H1 (cell line): ENCODE measurements around the gene CBX2. TPM values are rescaled to one million over a fixed set of nuclear protein-coding genes. Genes with fewer than 3 reads are reported as not detected.

Source experiments
- CTCF ChIA-PET: fragments of 300-600 bp; sonication (Branson Sonifier 250); formaldehyde crosslinking; loops from one replicate; lab custom pipeline; 2021; ENCODE audit not compliant: partially characterized antibody; lab: Charles Lee
- POLR2A ChIA-PET: fragments of 300-600 bp; sonication (Branson Sonifier 250); formaldehyde crosslinking; loops from one replicate; lab custom pipeline; 2021; ENCODE audit warnings: inconsistent platforms; ENCODE audit not compliant: partially characterized antibody; lab: Charles Lee
- DNase-seq, 2 experiments: peaks; one replicate each; pipeline versions ENCODE4 v3.0.0 to v3.0.0-alpha.2; 2010 to 2022; ENCODE audit warnings: low spot score in 2 of 2, low read depth in 1 of 2, mixed read lengths in 1 of 2
- FAIRE-seq: peaks from 2 replicates; lab custom pipeline; 2011; peaks lifted over from hg19 to GRCh38; lab: Jason Lieb, UNC
- H2AFZ ChIP-seq: 2 replicates; pipeline ENCODE4 v1.8.1; 2012; ENCODE audit warnings: low read length, inconsistent platforms
- H2AK5ac ChIP-seq: 2 replicates; pipeline ENCODE4 v1.6.1; 2013; ENCODE audit warnings: low read depth, low read length
- H2BK120ac ChIP-seq: replicated peaks from 2 replicates; pipeline ENCODE3; 2013; ENCODE audit warnings: low read depth, low read length, inconsistent platforms
- H2BK12ac ChIP-seq: 2 replicates; pipeline ENCODE4 v1.6.1; 2013; ENCODE audit warnings: low read depth, low read length
- H2BK15ac ChIP-seq: 2 replicates; pipeline ENCODE4 v1.6.1; 2013; ENCODE audit warnings: low read length
- H2BK20ac ChIP-seq: 2 replicates; pipeline ENCODE4 v1.6.1; 2013; ENCODE audit warnings: low read length
- H2BK5ac ChIP-seq: 2 replicates; pipeline ENCODE4 v1.6.1; 2013; ENCODE audit warnings: low read depth, low read length
- H3K14ac ChIP-seq: 2 replicates; pipeline ENCODE4 v1.6.1; 2013; ENCODE audit warnings: inconsistent platforms; ENCODE audit not compliant: insufficient read length
- H3K18ac ChIP-seq: 2 replicates; pipeline ENCODE4 v1.6.1; 2013; ENCODE audit warnings: low read length; ENCODE audit errors: extremely low read depth
- H3K23ac ChIP-seq: 2 replicates; pipeline ENCODE4 v1.6.1; 2013; ENCODE audit warnings: inconsistent platforms; ENCODE audit not compliant: insufficient read length
- H3K23me2 ChIP-seq: 2 replicates; pipeline ENCODE4 v1.6.1; 2013; ENCODE audit warnings: low read depth, low read length
- H3K27ac ChIP-seq: 2 replicates; pipeline ENCODE4 v1.6.1; 2011; ENCODE audit warnings: low read depth, low read length, inconsistent platforms
- H3K27me3 ChIP-seq, 4 experiments: replicated peaks in 1 of 4; 1 replicate in 1 of 4; 2 replicates in 3 of 4; pipeline versions ENCODE4 v1.6.1 to v1.8.1; 2011 to 2013; ENCODE audit warnings: low read length in 3 of 4, mild to moderate bottlenecking in 3 of 4, inconsistent platforms in 2 of 4, mixed read lengths in 2 of 4, moderate library complexity in 1 of 4; ENCODE audit not compliant: control insufficient read depth in 3 of 4, insufficient read depth in 3 of 4; ENCODE audit errors: extremely low read depth in 1 of 4
- H3K36me3 ChIP-seq, 4 experiments: 2 replicates each; pipeline versions ENCODE4 v1.6.1 to v1.8.1; 2011 to 2013; ENCODE audit warnings: mild to moderate bottlenecking in 4 of 4, low read length in 3 of 4, moderate library complexity in 2 of 4, control low read depth in 1 of 4, inconsistent platforms in 1 of 4; ENCODE audit not compliant: insufficient read depth in 4 of 4, control insufficient read depth in 2 of 4
- H3K4ac ChIP-seq: replicated peaks from 2 replicates; pipeline ENCODE3; 2013; ENCODE audit warnings: low read length, low read depth, mixed read lengths, inconsistent platforms; ENCODE audit not compliant: insufficient read length
- H3K4me1 ChIP-seq, 4 experiments: replicated peaks in 1 of 4; 1 replicate in 1 of 4; 2 replicates in 3 of 4; pipeline versions ENCODE4 v1.6.1 to v1.8.1; 2011 to 2013; ENCODE audit warnings: low read length in 3 of 4, inconsistent platforms in 2 of 4, mixed read lengths in 1 of 4; ENCODE audit not compliant: insufficient read depth in 4 of 4, control insufficient read depth in 3 of 4
- H3K4me2 ChIP-seq, 2 experiments: 2 replicates each; pipeline versions ENCODE4 v1.6.1 to v1.8.1; 2011 to 2013; ENCODE audit warnings: low read depth in 2 of 2, low read length in 2 of 2, control low read depth in 1 of 2, inconsistent platforms in 1 of 2, mild to moderate bottlenecking in 1 of 2; ENCODE audit not compliant: insufficient read depth in 1 of 2
- H3K4me3 ChIP-seq, 4 experiments: fragments of 200-600, 300-600 bp in 1 of 4; sonication (generic), shearing (Covaris generic), sonication (Bioruptor Twin) in 1 of 4; 2 replicates each; pipeline versions ENCODE4 v1.5.1 to v1.8.1; 2011 to 2016; ENCODE audit warnings: low read length in 4 of 4, low read depth in 3 of 4, control low read depth in 2 of 4, inconsistent platforms in 2 of 4, mild to moderate bottlenecking in 2 of 4, mixed read lengths in 1 of 4, moderate library complexity in 1 of 4; ENCODE audit not compliant: insufficient read depth in 2 of 4; ENCODE audit errors: extremely low read depth in 1 of 4
- H3K56ac ChIP-seq: replicated peaks from 2 replicates; pipeline ENCODE3; 2013; ENCODE audit warnings: low read depth, mild to moderate bottlenecking, mixed read lengths, low read length, inconsistent platforms; ENCODE audit not compliant: insufficient read length
- H3K79me1 ChIP-seq: 2 replicates; pipeline ENCODE4 v1.6.1; 2013; ENCODE audit warnings: low read depth, low read length, control low read depth
- H3K79me2 ChIP-seq, 2 experiments: 2 replicates each; pipeline versions ENCODE4 v1.6.1 to v1.8.1; 2012 to 2013; ENCODE audit warnings: low read length in 2 of 2, mild to moderate bottlenecking in 2 of 2, inconsistent platforms in 1 of 2; ENCODE audit not compliant: insufficient read depth in 2 of 2, control insufficient read depth in 1 of 2
- H3K9ac ChIP-seq, 4 experiments: replicated peaks in 1 of 4; 1 replicate in 1 of 4; 2 replicates in 3 of 4; pipeline versions ENCODE4 v1.6.1 to v1.8.1; 2011 to 2013; ENCODE audit warnings: low read depth in 3 of 4, low read length in 3 of 4, control low read depth in 2 of 4, mild to moderate bottlenecking in 2 of 4, moderate library complexity in 2 of 4, inconsistent platforms in 1 of 4; ENCODE audit errors: extremely low read depth in 1 of 4
- H3K9me3 ChIP-seq, 2 experiments: 2 replicates each; pipeline versions ENCODE4 v1.6.1 to v1.8.1; 2012 to 2013; ENCODE audit warnings: mild to moderate bottlenecking in 2 of 2, moderate library complexity in 2 of 2, control low read depth in 1 of 2, inconsistent platforms in 1 of 2, low read depth in 1 of 2, low read length in 1 of 2, mixed read lengths in 1 of 2; ENCODE audit not compliant: insufficient read depth in 2 of 2
- H4K20me1 ChIP-seq, 2 experiments: replicated peaks in 1 of 2; 2 replicates each; pipeline versions ENCODE3 to v1.8.1; 2011 to 2013; ENCODE audit warnings: inconsistent platforms in 2 of 2, low read length in 2 of 2, mild to moderate bottlenecking in 1 of 2; ENCODE audit not compliant: insufficient read depth in 2 of 2, control insufficient read depth in 1 of 2
- H4K5ac ChIP-seq: 2 replicates; pipeline ENCODE4 v1.6.1; 2013; ENCODE audit warnings: low read length, low read depth, mixed read lengths, inconsistent platforms; ENCODE audit not compliant: insufficient read length
- H4K8ac ChIP-seq: 2 replicates; pipeline ENCODE4 v1.8.0; 2013; ENCODE audit warnings: mild to moderate bottlenecking, moderate library complexity, low read length, inconsistent platforms; ENCODE audit not compliant: insufficient read depth; ENCODE audit errors: extremely low read depth
- H4K91ac ChIP-seq: replicated peaks from 2 replicates; pipeline ENCODE3; 2013; ENCODE audit warnings: low read length, mixed read lengths, inconsistent platforms; ENCODE audit not compliant: insufficient read length
- EGR1 ChIP-seq: IDR thresholded peaks from 2 replicates; pipeline ENCODE4 v1.6.1; 2011; ENCODE audit warnings: low read depth, low read length, borderline replicate concordance
- HDAC2 ChIP-seq, 2 experiments: fragments of 300-600 bp in 1 of 2; sonication (generic) in 1 of 2; IDR thresholded peaks; 2 replicates each; pipeline ENCODE4 v1.6.1; 2011 to 2012; ENCODE audit warnings: low read depth in 2 of 2, low read length in 2 of 2, mild to moderate bottlenecking in 2 of 2, moderate library complexity in 2 of 2, borderline replicate concordance in 1 of 2, inconsistent platforms in 1 of 2
- JUN ChIP-seq: IDR thresholded peaks from 2 replicates; pipeline ENCODE4 v1.6.1; 2011; ENCODE audit warnings: low read depth, mild to moderate bottlenecking, improper control_type of control experiment, low read length
- KDM4A ChIP-seq: IDR thresholded peaks from one replicate; pipeline ENCODE4 v1.7.1; 2012; ENCODE audit warnings: low read depth, mild to moderate bottlenecking, moderate library complexity, low read length, inconsistent platforms; ENCODE audit not compliant: severe bottlenecking
- PHF8 ChIP-seq: fragments of 200-600 bp; sonication (generic); conservative IDR thresholded peaks from 2 replicates; pipeline ENCODE4 v1.7.1; 2012; ENCODE audit warnings: low read depth, mild to moderate bottlenecking, inconsistent platforms, low read length, moderate library complexity
- POLR2A ChIP-seq, 2 experiments: IDR thresholded peaks; 1 replicate in 1 of 2; 2 replicates in 1 of 2; pipeline ENCODE4 v1.6.1; 2011; ENCODE audit warnings: low read depth in 2 of 2, low read length in 2 of 2, mild to moderate bottlenecking in 2 of 2; ENCODE audit errors: control extremely low read depth in 1 of 2
- TBP ChIP-seq: IDR thresholded peaks from 2 replicates; pipeline ENCODE4 v1.6.1; 2011; ENCODE audit warnings: low read depth, low read length, improper control_type of control experiment
- YY1 ChIP-seq: IDR thresholded peaks from 2 replicates; pipeline ENCODE4 v1.6.1; 2011; ENCODE audit warnings: low read depth, mild to moderate bottlenecking, low read length
- WGBS, 2 experiments: shearing (Covaris generic) in 1 of 2; methylation state at CpG; one replicate each; pipeline versions ENCODE4 v1.1.6 to v1.1.7; 2013 to 2015; ENCODE audit warnings: low lambda C conversion rate in 2 of 2, mixed read lengths in 2 of 2, inconsistent platforms in 1 of 2, low coverage in 1 of 2, missing lambda C conversion rate in 1 of 2; ENCODE audit not compliant: insufficient replicate concordance in 2 of 2, insufficient coverage in 1 of 2, insufficient read length in 1 of 2; ENCODE audit errors: extremely low coverage in 1 of 2, missing lambda C conversion rate in 1 of 2; 5-methylcytosine and 5-hydroxymethylcytosine counted together
- polyA plus RNA-seq, 7 experiments: library from polyadenylated mRNA; depleted of rRNA in 3 of 7; stranded (reverse) in 5 of 7; unstranded in 2 of 7; fragments of >200 nt in 5 of 7; fragments of 200-250 nt in 2 of 7; gene quantifications; 1 replicate in 5 of 7; 2 replicates in 1 of 7; 4 replicates in 1 of 7; pipeline versions ENCODE4 v1.2.1 to v1.2.3, GENCODE V29; 2011 to 2013; ENCODE audit warnings: missing spikeins in 2 of 7, mixed read lengths in 2 of 7
- total RNA-seq: library from RNA; stranded (reverse); fragmentation: NEBNext Ultra II Directional; extraction: Animal tissue kit (Norgen Biotek cat#: 25700); gene quantifications from 2 replicates; pipeline ENCODE4 v1.2.1, GENCODE V29; 2021
- TF ChIP-seq, protein P1 (sequence below): IDR thresholded peaks from 2 replicates; pipeline ENCODE4 v1.6.1; 2012; ENCODE audit warnings: inconsistent platforms
- TF ChIP-seq, protein P2 (sequence below): IDR thresholded peaks from 2 replicates; pipeline ENCODE4 v1.6.1; 2012; ENCODE audit warnings: inconsistent platforms

CBX2 gene
- total and polyA plus RNA-seq, 2 of the 8 experiments (the other 6 are each of a cell fraction or from before 2014, with no cell fraction given): 64.3 to 83.9 TPM

DNA sequence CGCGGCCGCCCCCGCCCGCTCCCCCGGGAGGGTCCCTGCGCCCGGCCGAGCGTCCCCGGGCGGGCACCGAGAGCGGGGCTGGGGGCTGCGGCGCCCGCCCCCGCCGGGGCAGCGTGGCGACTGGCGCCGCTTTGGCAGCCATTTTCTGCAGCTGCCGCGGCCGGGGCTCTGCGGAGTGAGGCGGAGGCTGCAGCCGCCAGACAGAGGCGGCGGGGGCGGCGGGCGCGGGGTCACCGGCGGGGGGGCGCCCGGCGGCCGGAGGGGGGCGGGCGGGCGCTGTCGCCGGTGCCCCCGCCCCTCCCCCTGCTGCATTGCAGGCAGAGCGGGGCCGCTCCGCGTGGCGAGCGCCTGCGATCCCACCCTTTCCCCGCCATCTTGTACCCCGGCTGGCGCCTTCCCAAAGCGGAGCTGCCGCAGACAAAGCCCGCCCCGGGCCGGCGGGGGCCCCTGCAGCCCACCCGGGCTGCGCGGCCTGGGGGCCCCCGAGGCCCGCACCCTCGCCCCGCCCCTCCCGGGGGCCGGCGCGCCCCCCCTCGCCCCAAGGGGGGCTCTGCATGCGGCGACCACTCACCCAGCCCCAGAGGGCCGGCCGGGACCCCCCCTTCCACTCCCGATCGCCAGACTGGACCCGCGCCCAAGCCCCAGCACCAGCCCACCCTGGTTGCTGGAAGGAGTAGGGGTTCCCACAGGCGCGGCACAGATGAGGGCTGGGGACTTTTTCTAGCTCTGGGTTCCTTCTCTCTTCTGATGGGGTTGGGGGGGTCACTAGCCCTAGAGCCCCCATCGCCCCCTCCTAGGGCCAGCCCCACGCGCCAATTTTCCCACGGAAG is 35.6 kb downstream of the CBX2 start:
- Histone ChIP-seq H3K4me2 (peak overlapping the region; percentile 57 to 65; a peak in 3 of 4 replicates), H3K79me2 (no peaks in the 10 kb centered on the region), H2AFZ (no peak overlapping the region), H3K14ac (no peak overlapping the region), H3K23me2 (peaks cover 6% of the 10 kb centered on the region; the same call in 1 of the 2 replicates), H3K23ac (no peak overlapping the region), H2BK20ac (no peak overlapping the region), H3K18ac (peak overlapping the region; percentile 78), H4K20me1 (peaks cover 0 to 16% of the 10 kb centered on the region in 2 experiments), H3K56ac (no peak overlapping the region), H3K4ac (peak overlapping the region; percentile 59), H3K9me3 (no peaks in the 10 kb centered on the region), H3K4me3 (peak overlapping the region in 1 of 4 experiments; percentile 53; a peak in 2 of 8 replicates), H4K8ac (peak overlapping the region; percentile 74; the same call in 1 of the 2 replicates), H2BK5ac (no peak overlapping the region; the same call in 1 of the 2 replicates), H2BK15ac (no peak overlapping the region), H3K79me1 (no peaks in the 10 kb centered on the region), H4K5ac (no peak overlapping the region), H2BK12ac (no peak overlapping the region), H2AK5ac (no peak overlapping the region), H3K27me3 (peaks cover 86 to 95% (median 93%) of the 10 kb centered on the region in 4 experiments), H3K36me3 (peaks cover 0 to 15% (median 0%) of the 10 kb centered on the region in 4 experiments; a peak in 1 of 8 replicates), H2BK120ac (no peak overlapping the region), H4K91ac (peak overlapping the region; percentile 59), H3K4me1 (peaks cover 0 to 41% (median 35%) of the 10 kb centered on the region in 4 experiments; a peak in 6 of 7 replicates), H3K27ac (no peak overlapping the region), H3K9ac (no peak overlapping the region)
- FAIRE-seq: no peak
- ChIA-PET CTCF (interaction anchor here (0.9 to 24.7 kb wide), 9 partner anchors 8 to 110 kb away, joined by 6 to 576 read pairs (median 9); partner anchors contain the start of genes CBX4 and CBX8), POLR2A (interaction anchor here (0.9 to 24.0 kb wide), 14 partner anchors 8 to 136 kb away, joined by 3 to 374 read pairs (median 6); partner anchors contain the start of genes CBX4 and CBX8)
- DNase-seq: peak in 1 of 2 experiments; percentile 63
- no CpG with 5 or more reads among the region's 89 CpGs for WGBS, 2 experiments
- TF ChIP-seq POLR2A (IDR thresholded peaks at IDR 0.05; ENCODE audit: control extremely low read depth in 1 of 2, low read depth in 2 of 2, low read length in 2 of 2) (peak in 1 of 2 experiments; percentile 24; a peak in 1 of 3 replicates), TBP (no peak), PHF8 (no peak), HDAC2 (IDR thresholded peaks at IDR 0.05; ENCODE audit: borderline replicate concordance in 1 of 2, low read depth in 2 of 2, low read length in 2 of 2) (no peak), YY1 (peak; percentile 88; the same call in 1 of the 2 replicates), KDM4A (peak; percentile 1), EGR1 (0 out of 2 replicates have a peak, but pooled peaks have one; percentile 15), JUN (no peak)
- TF ChIP-seq, protein P1, sequence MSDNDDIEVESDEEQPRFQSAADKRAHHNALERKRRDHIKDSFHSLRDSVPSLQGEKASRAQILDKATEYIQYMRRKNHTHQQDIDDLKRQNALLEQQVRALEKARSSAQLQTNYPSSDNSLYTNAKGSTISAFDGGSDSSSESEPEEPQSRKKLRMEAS: peak; percentile 87
- TF ChIP-seq, protein P2, sequence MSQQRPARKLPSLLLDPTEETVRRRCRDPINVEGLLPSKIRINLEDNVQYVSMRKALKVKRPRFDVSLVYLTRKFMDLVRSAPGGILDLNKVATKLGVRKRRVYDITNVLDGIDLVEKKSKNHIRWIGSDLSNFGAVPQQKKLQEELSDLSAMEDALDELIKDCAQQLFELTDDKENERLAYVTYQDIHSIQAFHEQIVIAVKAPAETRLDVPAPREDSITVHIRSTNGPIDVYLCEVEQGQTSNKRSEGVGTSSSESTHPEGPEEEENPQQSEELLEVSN: peak; percentile 85
